Bronchial epithelial cell (primary cell): ENCODE results near the gene CATSPERB. TPM values are rescaled to one million over a fixed set of nuclear protein-coding genes. Genes with fewer than 3 reads are reported as not detected.

ENCODE experiments used
- DNase-seq: peaks from one replicate; pipeline ENCODE4 v3.0.0-alpha.2; 2010; ENCODE audit warnings: low read depth
- FAIRE-seq: peaks from 2 replicates; lab custom pipeline; 2011; peaks lifted over from hg19 to GRCh38; lab: Jason Lieb, UNC
- H3K27me3 ChIP-seq: 2 replicates; pipeline ENCODE4 v1.5.1; 2011; ENCODE audit warnings: low read length; ENCODE audit not compliant: control insufficient read depth, insufficient read depth
- H3K36me3 ChIP-seq: 2 replicates; pipeline ENCODE4 v1.5.1; 2011; ENCODE audit warnings: low read length; ENCODE audit not compliant: control insufficient read depth, insufficient read depth
- H3K4me3 ChIP-seq: 2 replicates; pipeline ENCODE4 v1.5.1; 2011; ENCODE audit warnings: mild to moderate bottlenecking, low read depth, low read length, control low read depth
- CTCF ChIP-seq: IDR thresholded peaks from 2 replicates; pipeline ENCODE4 v1.5.1; 2011; ENCODE audit warnings: mild to moderate bottlenecking, moderate library complexity, low read length, control low read depth, inconsistent platforms; ENCODE audit not compliant: insufficient read depth, severe bottlenecking
- total RNA-seq: library from RNA; depleted of rRNA; stranded (reverse); fragments of >200 nt; gene quantifications from 2 replicates; pipeline ENCODE4 v1.2.1, GENCODE V29; 2014

CATSPERB gene
- total RNA-seq, 1 donor from 2014 or later: 2.1 TPM

- no peak for FAIRE-seq
- H3K36me3 ChIP-seq: no peaks in the 10 kb centered on the region
- no peak for TF ChIP-seq CTCF
- no peaks in the 10 kb centered on the region for H3K27me3 ChIP-seq
- H3K4me3 ChIP-seq: no peak overlapping the region
- peak; percentile 93 for DNase-seq
Measured at GRCh38 chr14:91755570-91756295, 23.8 kb upstream of the CATSPERB start.

- Histone ChIP-seq H3K27me3 (no peaks in the 10 kb centered on the region), H3K4me3 (no peak overlapping the region), H3K36me3 (no peaks in the 10 kb centered on the region)
- FAIRE-seq: no peak
- no peak for TF ChIP-seq CTCF
- DNase-seq: no peak
Measured at GRCh38 chr14:91754819-91755218, 22.9 kb upstream of the CATSPERB start.

- Histone ChIP-seq H3K27me3 (no peaks in the 10 kb centered on the region), H3K4me3 (no peak overlapping the region), H3K36me3 (no peaks in the 10 kb centered on the region)
- no peak for DNase-seq
- FAIRE-seq: no peak
- TF ChIP-seq CTCF: no peak
Measured at GRCh38 chr14:91754185-91754584, 22.3 kb upstream of the CATSPERB start.

GRCh38 chr14:91753501-91754128 lies 21.7 kb upstream of the CATSPERB start:
- no peak for FAIRE-seq
- peak; percentile 67 for DNase-seq
- H3K36me3 ChIP-seq: no peaks in the 10 kb centered on the region
- no peak overlapping the region for H3K4me3 ChIP-seq
- TF ChIP-seq CTCF: no peak
- no peaks in the 10 kb centered on the region for H3K27me3 ChIP-seq

- Histone ChIP-seq H3K27me3 (no peaks in the 10 kb centered on the region), H3K4me3 (no peak overlapping the region), H3K36me3 (no peaks in the 10 kb centered on the region)
- FAIRE-seq: no peak
- no peak for DNase-seq
- no peak for TF ChIP-seq CTCF
Measured at GRCh38 chr14:91752961-91753360, 21.1 kb upstream of the CATSPERB start.
